Loucy (cell line): Measurements from ENCODE around the gene ZDHHC18.

Experiments
- H2AFZ ChIP-seq: fragments of 200-600 bp; sonication (generic); 2 replicates; pipeline ENCODE4 v1.6.0; 2016; ENCODE audit warnings: antibody characterized with exemption, mild to moderate bottlenecking, low read length, moderate library complexity
- H3F3A ChIP-seq: fragments of 200-600 bp; 2 replicates; pipeline ENCODE4 v1.6.0; 2016; ENCODE audit warnings: antibody characterized with exemption, low read depth, mild to moderate bottlenecking
- H3K27me3 ChIP-seq: fragments of 200-600 bp; sonication (generic); 2 replicates; pipeline ENCODE4 v1.6.1; 2014; ENCODE audit warnings: low read length, mild to moderate bottlenecking; ENCODE audit not compliant: insufficient read depth, poor library complexity, severe bottlenecking
- H3K36me3 ChIP-seq: fragments of 200-600 bp; sonication (generic); 2 replicates; pipeline ENCODE4 v1.6.1; 2016; ENCODE audit warnings: low read length; ENCODE audit not compliant: insufficient read depth
- H3K4me1 ChIP-seq: fragments of 200-600 bp; sonication (generic); 2 replicates; pipeline ENCODE4 v1.5.1; 2014; ENCODE audit warnings: low read length, mild to moderate bottlenecking; ENCODE audit not compliant: insufficient read depth, poor library complexity, severe bottlenecking
- H3K4me2 ChIP-seq: fragments of 200-600 bp; sonication (generic); 2 replicates; pipeline ENCODE4 v1.6.0; 2014; ENCODE audit warnings: antibody characterized with exemption, low read length, low read depth, mild to moderate bottlenecking; ENCODE audit not compliant: poor library complexity, severe bottlenecking
- H3K4me3 ChIP-seq: fragments of 200-600 bp; sonication (generic); 2 replicates; pipeline ENCODE4 v1.5.1; 2014; ENCODE audit warnings: low read length, mild to moderate bottlenecking, mixed read lengths; ENCODE audit not compliant: poor library complexity, severe bottlenecking
- H3K79me2 ChIP-seq: fragments of 200-600 bp; sonication (generic); 2 replicates; pipeline ENCODE4 v1.6.1; 2014; ENCODE audit warnings: low read length; ENCODE audit not compliant: insufficient read depth
- H3K9ac ChIP-seq: fragments of 200-600 bp; sonication (generic); 2 replicates; pipeline ENCODE4 v1.6.0; 2014; ENCODE audit warnings: mild to moderate bottlenecking, low read depth, low read length, moderate library complexity; ENCODE audit not compliant: poor library complexity, severe bottlenecking
- H3K9me2 ChIP-seq: fragments of 200-600 bp; sonication (generic); replicated peaks from 2 replicates; pipeline ENCODE4 v1.6.1; 2016; ENCODE audit warnings: low read depth, low read length, mixed read lengths
- H3K9me3 ChIP-seq: fragments of 200-600 bp; sonication (generic); 2 replicates; pipeline ENCODE4 v1.6.1; 2014; ENCODE audit warnings: mild to moderate bottlenecking, antibody characterized with exemption, low read length, low read depth; ENCODE audit not compliant: insufficient read depth
- H4K20me1 ChIP-seq: fragments of 200-600 bp; sonication (generic); 2 replicates; pipeline ENCODE4 v1.6.0; 2014; ENCODE audit warnings: antibody characterized with exemption, low read length, mild to moderate bottlenecking; ENCODE audit not compliant: insufficient read depth, poor library complexity, severe bottlenecking
- CTCF ChIP-seq: fragments of 200-600 bp; sonication (generic); conservative IDR thresholded peaks from 2 replicates; pipeline ENCODE4 v1.5.1; 2014; ENCODE audit warnings: mild to moderate bottlenecking, antibody characterized with exemption, low read length
- EZH2phosphoT487 ChIP-seq: fragments of 200-600 bp; IDR thresholded peaks from 2 replicates; pipeline ENCODE4 v1.6.1; 2018; ENCODE audit warnings: antibody characterized with exemption, mild to moderate bottlenecking, moderate library complexity, borderline replicate concordance

ZDHHC18 gene

GRCh38 chr1:26811708-26812107 is 14.8 kb upstream of the ZDHHC18 start:
- Histone ChIP-seq H3F3A (no peaks in the 10 kb centered on the region), H3K4me1 (peaks cover 15% of the 10 kb centered on the region), H4K20me1 (no peaks in the 10 kb centered on the region), H2AFZ (no peak overlapping the region), H3K4me2 (no peak overlapping the region), H3K27me3 (no peaks in the 10 kb centered on the region), H3K9ac (no peak overlapping the region), H3K79me2 (no peaks in the 10 kb centered on the region), H3K4me3 (no peak overlapping the region), H3K36me3 (no peaks in the 10 kb centered on the region), H3K9me2 (no peaks in the 10 kb centered on the region), H3K9me3 (no peaks in the 10 kb centered on the region)
- TF ChIP-seq EZH2phosphoT487 (no peak), CTCF (no peak)

GRCh38 chr1:26814377-26814776 is 12.1 kb upstream of the ZDHHC18 start:
- no peaks in the 10 kb centered on the region for H3K9me3 ChIP-seq
- H3K4me3 ChIP-seq, result no peak overlapping the region
- H3F3A ChIP-seq, result no peaks in the 10 kb centered on the region
- no peak overlapping the region for H3K9ac ChIP-seq
- no peaks in the 10 kb centered on the region for H3K27me3 ChIP-seq
- no peak overlapping the region for H2AFZ ChIP-seq
- no peaks in the 10 kb centered on the region for H3K9me2 ChIP-seq
- TF ChIP-seq CTCF (no peak), EZH2phosphoT487 (no peak)
- no peaks in the 10 kb centered on the region for H3K79me2 ChIP-seq
- H3K36me3 ChIP-seq, result no peaks in the 10 kb centered on the region
- peaks cover 15% of the 10 kb centered on the region for H3K4me1 ChIP-seq
- H4K20me1 ChIP-seq, result no peaks in the 10 kb centered on the region
- H3K4me2 ChIP-seq, result no peak overlapping the region

GRCh38 chr1:26814893-26815292 is 11.6 kb upstream of the ZDHHC18 start:
- no peaks in the 10 kb centered on the region for H3K27me3 ChIP-seq
- no peaks in the 10 kb centered on the region for H3K79me2 ChIP-seq
- no peaks in the 10 kb centered on the region for H3K36me3 ChIP-seq
- H3K9ac ChIP-seq, result no peak overlapping the region
- H3K4me1 ChIP-seq, result peaks cover 15% of the 10 kb centered on the region
- no peak overlapping the region for H3K4me3 ChIP-seq
- H3K9me2 ChIP-seq, result no peaks in the 10 kb centered on the region
- H3K4me2 ChIP-seq, result no peak overlapping the region
- TF ChIP-seq CTCF (no peak), EZH2phosphoT487 (no peak)
- H2AFZ ChIP-seq, result no peak overlapping the region
- no peaks in the 10 kb centered on the region for H4K20me1 ChIP-seq
- H3F3A ChIP-seq, result no peaks in the 10 kb centered on the region
- H3K9me3 ChIP-seq, result no peaks in the 10 kb centered on the region
